MM.1S (cell line): ENCODE data around the gene C2CD4B.

Experiments used
- DNase-seq: peaks from one replicate; pipeline ENCODE4 v3.0.0-alpha.2; 2015
- H2AFZ ChIP-seq: fragments of 300-600 bp; sonication (generic); 2 replicates; pipeline ENCODE4 v1.6.0; 2016; ENCODE audit warnings: antibody characterized with exemption, low read length
- H3F3A ChIP-seq: fragments of 300-600 bp; sonication (generic); 2 replicates; pipeline ENCODE4 v1.6.1; 2016; ENCODE audit warnings: mild to moderate bottlenecking, antibody characterized with exemption, low read length, moderate library complexity, mixed read lengths; ENCODE audit not compliant: insufficient read depth
- H3K27ac ChIP-seq: fragments of 300-600 bp; sonication (generic); 2 replicates; pipeline ENCODE4 v1.5.1; 2016; ENCODE audit warnings: mild to moderate bottlenecking, low read length
- H3K27me3 ChIP-seq: fragments of 300-600 bp; sonication (generic); replicated peaks from 2 replicates; pipeline ENCODE4 v1.6.0; 2016; ENCODE audit warnings: low read length; ENCODE audit not compliant: insufficient read depth
- H3K36me3 ChIP-seq: fragments of 300-600 bp; sonication (generic); replicated peaks from 2 replicates; pipeline ENCODE4 v1.6.1; 2016; ENCODE audit warnings: mild to moderate bottlenecking, low read length, mixed read lengths; ENCODE audit not compliant: insufficient read depth
- H3K4me1 ChIP-seq: fragments of 300-600 bp; sonication (generic); 2 replicates; pipeline ENCODE4 v1.6.1; 2016; ENCODE audit warnings: low read length, mixed read lengths
- H3K4me2 ChIP-seq: fragments of 300-600 bp; sonication (generic); 2 replicates; pipeline ENCODE4 v1.6.0; 2016; ENCODE audit warnings: low read depth, low read length
- H3K4me3 ChIP-seq: fragments of 300-600 bp; sonication (generic); 2 replicates; pipeline ENCODE4 v1.5.1; 2016; ENCODE audit warnings: low read length, mixed read lengths
- H3K79me2 ChIP-seq: fragments of 300-600 bp; sonication (generic); 2 replicates; pipeline ENCODE4 v1.6.1; 2016; ENCODE audit warnings: mixed run types, low read length, mixed read lengths
- H3K9ac ChIP-seq: fragments of 300-600 bp; sonication (generic); 2 replicates; pipeline ENCODE4 v1.6.1; 2016; ENCODE audit warnings: low read length, mixed read lengths
- H3K9me2 ChIP-seq: fragments of 300-600 bp; sonication (generic); replicated peaks from 2 replicates; pipeline ENCODE4 v1.6.1; 2016; ENCODE audit warnings: mild to moderate bottlenecking, low read length, mixed read lengths; ENCODE audit not compliant: insufficient read depth
- H3K9me3 ChIP-seq: fragments of 300-600 bp; sonication (generic); replicated peaks from 2 replicates; pipeline ENCODE4 v1.6.1; 2016; ENCODE audit warnings: mild to moderate bottlenecking, low read length, mixed read lengths; ENCODE audit not compliant: insufficient read depth
- H4K20me1 ChIP-seq: fragments of 300-600 bp; sonication (generic); 2 replicates; pipeline ENCODE4 v1.6.1; 2016; ENCODE audit warnings: mild to moderate bottlenecking, low read length, moderate library complexity, mixed read lengths; ENCODE audit not compliant: insufficient read depth
- EZH2 ChIP-seq: fragments of 300-600 bp; sonication (generic); optimal IDR thresholded peaks from 2 replicates; pipeline ENCODE3; 2017; ENCODE audit warnings: low read depth, mild to moderate bottlenecking, antibody characterized with exemption, low read length, mixed read lengths
- EZH2phosphoT487 ChIP-seq: fragments of 300-600 bp; sonication (generic); IDR thresholded peaks from 2 replicates; pipeline ENCODE4 v1.6.1; 2018; ENCODE audit warnings: antibody characterized with exemption, low read length
- TF ChIP-seq, protein P1 (sequence below): fragments of 300-600 bp; sonication (generic); IDR thresholded peaks from 2 replicates; pipeline ENCODE4 v1.5.1; 2016; ENCODE audit warnings: antibody characterized with exemption, low read length, mixed read lengths

C2CD4B gene

GRCh38 chr15:62147149-62147548 is 17.9 kb downstream of the C2CD4B start:
- Histone ChIP-seq H3K9ac (no peak overlapping the region), H3K9me3 (no peaks in the 10 kb centered on the region), H3F3A (no peaks in the 10 kb centered on the region), H3K9me2 (no peaks in the 10 kb centered on the region), H3K79me2 (no peaks in the 10 kb centered on the region), H2AFZ (no peak overlapping the region), H4K20me1 (no peaks in the 10 kb centered on the region), H3K4me3 (no peak overlapping the region), H3K4me1 (peaks cover 6% of the 10 kb centered on the region; the same call in 1 of the 2 replicates), H3K4me2 (no peak overlapping the region), H3K27ac (0 out of 2 replicates have a peak overlapping the region, but pooled peaks have one; percentile 9), H3K36me3 (no peaks in the 10 kb centered on the region), H3K27me3 (no peaks in the 10 kb centered on the region)
- DNase-seq: no peak
- TF ChIP-seq, protein P1, sequence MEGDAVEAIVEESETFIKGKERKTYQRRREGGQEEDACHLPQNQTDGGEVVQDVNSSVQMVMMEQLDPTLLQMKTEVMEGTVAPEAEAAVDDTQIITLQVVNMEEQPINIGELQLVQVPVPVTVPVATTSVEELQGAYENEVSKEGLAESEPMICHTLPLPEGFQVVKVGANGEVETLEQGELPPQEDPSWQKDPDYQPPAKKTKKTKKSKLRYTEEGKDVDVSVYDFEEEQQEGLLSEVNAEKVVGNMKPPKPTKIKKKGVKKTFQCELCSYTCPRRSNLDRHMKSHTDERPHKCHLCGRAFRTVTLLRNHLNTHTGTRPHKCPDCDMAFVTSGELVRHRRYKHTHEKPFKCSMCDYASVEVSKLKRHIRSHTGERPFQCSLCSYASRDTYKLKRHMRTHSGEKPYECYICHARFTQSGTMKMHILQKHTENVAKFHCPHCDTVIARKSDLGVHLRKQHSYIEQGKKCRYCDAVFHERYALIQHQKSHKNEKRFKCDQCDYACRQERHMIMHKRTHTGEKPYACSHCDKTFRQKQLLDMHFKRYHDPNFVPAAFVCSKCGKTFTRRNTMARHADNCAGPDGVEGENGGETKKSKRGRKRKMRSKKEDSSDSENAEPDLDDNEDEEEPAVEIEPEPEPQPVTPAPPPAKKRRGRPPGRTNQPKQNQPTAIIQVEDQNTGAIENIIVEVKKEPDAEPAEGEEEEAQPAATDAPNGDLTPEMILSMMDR: no peak
- no peak for TF ChIP-seq EZH2
- TF ChIP-seq EZH2phosphoT487: no peak

DNA sequence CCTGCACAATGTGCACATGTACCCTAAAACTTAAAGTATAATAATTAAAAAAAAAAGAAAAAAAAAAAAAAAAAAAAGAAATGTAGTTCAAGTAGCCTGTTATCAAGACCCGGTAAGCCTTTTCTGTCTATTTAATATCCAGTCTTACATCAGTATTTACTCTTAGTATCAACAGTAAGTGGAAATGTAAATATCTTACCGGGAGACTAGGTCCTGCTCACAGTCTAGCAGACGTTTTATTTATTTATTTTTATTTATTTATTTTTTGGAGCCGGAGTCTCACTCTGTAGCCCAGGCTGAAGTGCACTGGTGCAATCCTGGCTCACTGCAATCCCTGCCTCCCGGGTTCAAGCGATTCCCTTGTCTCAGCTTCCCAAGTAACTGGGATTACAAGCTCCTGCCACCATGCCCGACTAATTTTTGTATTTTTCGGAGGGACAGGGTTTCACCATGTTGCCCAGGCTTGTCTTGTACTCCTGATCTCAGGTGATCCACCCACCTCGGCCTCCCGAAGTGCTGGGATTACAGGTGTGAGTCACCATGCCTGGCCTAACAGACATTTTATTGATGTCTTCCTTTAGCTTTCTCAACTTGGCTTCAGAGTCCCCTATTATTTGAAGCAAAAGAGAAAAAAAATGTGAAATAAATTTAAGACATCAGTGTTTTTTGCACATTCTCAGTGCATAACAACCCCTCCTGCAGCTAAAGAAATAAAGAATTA is 19.9 kb downstream of the C2CD4B start:
- Histone ChIP-seq H2AFZ (no peak overlapping the region), H3F3A (no peaks in the 10 kb centered on the region), H3K79me2 (no peaks in the 10 kb centered on the region), H3K4me3 (no peak overlapping the region), H3K9ac (no peak overlapping the region), H3K4me2 (no peak overlapping the region), H3K9me3 (no peaks in the 10 kb centered on the region), H3K4me1 (peaks cover 6% of the 10 kb centered on the region; the same call in 1 of the 2 replicates), H3K27ac (no peak overlapping the region), H3K9me2 (no peaks in the 10 kb centered on the region), H4K20me1 (no peaks in the 10 kb centered on the region), H3K36me3 (no peaks in the 10 kb centered on the region), H3K27me3 (no peaks in the 10 kb centered on the region)
- no peak for DNase-seq
- TF ChIP-seq EZH2phosphoT487 (no peak), EZH2 (no peak)
- TF ChIP-seq, protein P1: no peak

GRCh38 chr15:62142736-62143135 is 22.3 kb downstream of the C2CD4B start:
- Histone ChIP-seq H4K20me1 (no peaks in the 10 kb centered on the region), H3K27me3 (no peaks in the 10 kb centered on the region), H3K4me2 (no peak overlapping the region), H3K9me2 (no peaks in the 10 kb centered on the region), H3K79me2 (no peaks in the 10 kb centered on the region), H2AFZ (no peak overlapping the region), H3F3A (0 out of 2 replicates have a peak, but pooled peaks cover 4% of the 10 kb centered on the region), H3K4me1 (peaks cover 11% of the 10 kb centered on the region; the same call in 1 of the 2 replicates), H3K4me3 (no peak overlapping the region), H3K9ac (no peak overlapping the region), H3K27ac (no peak overlapping the region), H3K9me3 (no peaks in the 10 kb centered on the region), H3K36me3 (no peaks in the 10 kb centered on the region)
- TF ChIP-seq, protein P1: peak; percentile 36
- TF ChIP-seq EZH2: no peak
- no peak for DNase-seq
